GM18511 (cell line): ENCODE data around the gene SPHK1.
A peak's percentile ranks its signal among the peaks of the same experiment; 100 is the strongest.
"Not testable (repeated sequence)": the region's sequence is repeated elsewhere in the genome, so short reads cannot be mapped to it uniquely, and the experiment has no call there.

Experiments
- ATAC-seq: cut with Tn5 transposase; IDR thresholded peaks from one replicate; pipeline ENCODE4 v1.9.1; 2021; ENCODE audit warnings: mild to moderate bottlenecking, moderate library complexity; ENCODE audit not compliant: unreplicated experiment

SPHK1 gene, protein sequence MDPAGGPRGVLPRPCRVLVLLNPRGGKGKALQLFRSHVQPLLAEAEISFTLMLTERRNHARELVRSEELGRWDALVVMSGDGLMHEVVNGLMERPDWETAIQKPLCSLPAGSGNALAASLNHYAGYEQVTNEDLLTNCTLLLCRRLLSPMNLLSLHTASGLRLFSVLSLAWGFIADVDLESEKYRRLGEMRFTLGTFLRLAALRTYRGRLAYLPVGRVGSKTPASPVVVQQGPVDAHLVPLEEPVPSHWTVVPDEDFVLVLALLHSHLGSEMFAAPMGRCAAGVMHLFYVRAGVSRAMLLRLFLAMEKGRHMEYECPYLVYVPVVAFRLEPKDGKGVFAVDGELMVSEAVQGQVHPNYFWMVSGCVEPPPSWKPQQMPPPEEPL

DNA sequence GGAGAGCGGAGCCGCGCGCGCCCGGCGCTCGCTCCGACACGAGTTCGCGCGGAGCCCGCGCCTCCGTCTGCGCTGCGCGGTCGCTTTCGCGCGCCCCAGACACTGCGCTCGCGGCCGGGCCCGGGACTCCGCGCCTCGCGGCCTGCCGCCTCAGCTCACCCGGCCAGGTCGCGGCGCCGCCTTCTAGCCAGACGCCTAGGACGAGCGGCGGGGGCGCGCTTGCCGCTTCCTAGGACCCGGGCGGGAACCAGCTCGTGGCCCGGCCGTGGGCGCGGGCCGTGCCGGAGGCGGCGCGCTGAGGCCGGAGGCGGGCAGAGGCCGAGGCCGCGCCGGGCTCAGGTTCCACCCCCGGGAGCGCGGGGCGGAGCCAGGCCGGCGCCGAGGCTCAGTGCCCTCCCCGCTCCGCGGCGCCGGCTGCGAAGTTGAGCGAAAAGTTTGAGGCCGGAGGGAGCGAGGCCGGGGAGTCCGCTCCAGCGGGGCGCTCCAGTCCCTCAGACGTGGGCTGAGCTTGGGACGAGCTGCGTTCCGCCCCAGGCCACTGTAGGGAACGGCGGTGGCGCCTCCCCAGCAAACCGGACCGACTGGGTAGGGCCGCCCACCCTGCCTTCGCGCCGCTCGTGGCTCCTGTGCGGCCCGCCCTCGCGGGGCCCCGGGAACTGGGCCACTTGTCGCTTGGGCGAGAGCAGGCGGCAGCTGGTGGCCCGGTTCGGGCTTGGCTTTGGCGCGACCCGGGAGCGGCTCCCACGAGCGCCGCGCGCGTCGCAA is at the start of gene SPHK1:
Gene SPHK1 (plus strand): TSS at position 388 of the 765 bp plus-strand sequence. CDS start 1,036 bp downstream, outside the sequence.
- ATAC-seq, result peak; percentile 68

DNA sequence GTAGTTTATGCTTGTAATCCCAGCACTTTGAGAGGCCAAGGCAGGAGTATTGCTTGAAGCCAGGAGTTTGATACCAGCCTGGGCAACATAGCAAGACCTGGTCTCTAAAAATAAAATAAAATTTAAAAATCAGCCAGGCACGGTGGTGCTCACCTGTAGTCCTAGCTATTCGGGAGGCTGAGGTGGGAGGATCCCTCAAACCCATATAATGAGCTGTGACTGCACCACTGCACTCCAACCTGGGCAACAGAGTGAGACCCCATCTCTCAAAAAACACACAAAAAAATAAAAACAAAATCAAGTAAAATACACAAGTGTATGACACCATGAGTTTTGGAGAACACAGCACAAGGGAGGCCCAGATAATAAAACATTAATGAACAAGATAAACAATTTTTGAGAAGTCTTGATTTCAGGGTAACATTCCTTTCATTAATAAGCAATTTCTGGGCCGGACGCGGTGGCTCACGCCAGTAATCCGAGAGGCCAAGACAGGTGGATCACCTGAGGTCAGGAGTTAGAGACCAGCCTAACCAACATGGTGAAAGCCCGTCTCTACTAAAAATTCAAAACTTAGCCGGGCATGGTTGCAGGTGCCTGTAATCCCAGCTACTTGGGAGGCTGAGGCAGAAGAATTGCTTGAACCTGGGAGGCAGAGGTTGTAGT is 48.6 kb upstream of the SPHK1 start:
- ATAC-seq, result no peak

DNA sequence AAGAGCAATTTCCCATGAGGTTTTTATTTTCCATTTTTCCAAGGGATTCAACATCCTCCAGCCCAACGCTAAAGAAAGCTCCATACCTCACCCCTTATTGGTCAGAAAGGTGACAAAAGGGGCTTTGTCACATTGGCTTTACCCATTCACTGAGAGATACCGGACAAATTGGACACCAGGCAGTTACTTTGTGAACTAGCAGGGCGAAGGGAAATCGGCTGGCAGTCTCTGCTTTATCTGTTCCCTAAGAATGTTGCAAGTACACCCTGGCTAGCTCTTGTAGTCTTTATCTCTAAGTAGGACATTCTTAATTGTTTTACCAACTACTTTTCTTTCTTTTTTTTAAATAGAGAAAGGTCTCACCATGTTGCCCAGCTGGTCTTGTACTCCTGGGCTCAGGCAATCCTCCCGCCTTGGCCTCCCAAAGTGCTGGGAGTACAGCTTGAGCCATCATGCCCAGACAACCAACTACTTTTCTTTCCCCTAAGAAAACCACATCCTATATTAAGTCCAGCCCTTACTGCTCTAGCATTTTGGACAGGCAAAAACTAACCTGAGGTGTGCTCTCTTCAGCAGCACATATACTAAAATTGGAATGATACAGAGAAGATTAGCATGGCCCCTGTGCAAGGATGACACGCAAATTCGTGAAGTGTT is 47.5 kb upstream of the SPHK1 start:
- ATAC-seq, result no peak

DNA sequence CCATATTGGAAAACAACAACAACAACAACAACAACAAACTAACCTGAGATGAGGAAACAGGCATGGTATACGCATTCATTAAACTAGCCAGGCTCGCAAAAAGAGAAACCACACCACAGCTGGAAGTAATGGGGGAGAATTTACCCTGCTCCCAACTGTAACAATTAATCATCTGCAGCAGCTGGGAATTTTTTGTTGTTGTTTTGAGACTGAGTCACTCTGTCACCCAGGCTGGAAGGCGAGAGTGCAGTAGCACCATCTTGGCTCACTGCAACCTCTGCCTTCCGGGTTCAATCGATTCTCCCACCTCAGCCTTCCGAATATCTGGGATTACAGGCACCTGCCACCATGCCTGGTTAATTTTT is 47.0 kb upstream of the SPHK1 start:
- ATAC-seq, result no peak

DNA sequence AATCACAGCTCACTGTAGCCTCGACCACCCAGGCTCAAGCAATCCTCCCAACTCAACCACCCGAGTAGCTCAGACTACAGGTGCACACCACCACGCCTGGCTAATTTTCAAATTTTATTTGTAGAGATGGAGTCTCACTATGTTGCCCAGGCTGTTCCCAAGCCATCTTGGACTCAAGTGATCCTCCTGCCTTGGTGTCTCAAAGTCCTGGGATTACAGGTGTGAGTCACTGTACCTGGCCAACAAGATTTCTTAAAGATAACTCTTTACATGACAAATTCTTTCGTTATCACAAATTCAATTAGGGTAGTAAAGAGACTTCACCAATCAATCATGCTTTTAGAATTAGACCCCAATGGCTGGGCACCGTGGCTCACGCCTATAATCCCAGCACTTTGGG is 43.1 kb upstream of the SPHK1 start:
- ATAC-seq, result no peak

DNA sequence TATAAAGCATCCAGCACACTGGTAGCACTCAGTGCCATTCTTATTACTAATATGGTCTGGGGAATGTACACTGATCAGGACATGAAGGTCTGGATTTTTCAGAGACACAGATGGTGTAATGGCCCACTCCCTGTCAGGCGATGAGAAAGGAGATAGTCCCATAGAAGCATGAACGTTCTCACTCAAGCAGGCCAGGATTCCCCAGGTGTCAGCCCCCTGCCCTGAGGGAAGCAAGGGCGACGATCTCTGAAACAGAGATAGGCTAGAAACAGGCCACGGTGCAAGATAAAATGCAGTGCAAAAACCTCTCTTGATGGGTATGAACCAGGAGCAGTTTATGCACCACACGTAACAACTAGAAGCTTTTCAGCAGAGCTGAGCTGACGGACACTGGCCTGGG is 41.3 kb upstream of the SPHK1 start:
- no peak for ATAC-seq

DNA sequence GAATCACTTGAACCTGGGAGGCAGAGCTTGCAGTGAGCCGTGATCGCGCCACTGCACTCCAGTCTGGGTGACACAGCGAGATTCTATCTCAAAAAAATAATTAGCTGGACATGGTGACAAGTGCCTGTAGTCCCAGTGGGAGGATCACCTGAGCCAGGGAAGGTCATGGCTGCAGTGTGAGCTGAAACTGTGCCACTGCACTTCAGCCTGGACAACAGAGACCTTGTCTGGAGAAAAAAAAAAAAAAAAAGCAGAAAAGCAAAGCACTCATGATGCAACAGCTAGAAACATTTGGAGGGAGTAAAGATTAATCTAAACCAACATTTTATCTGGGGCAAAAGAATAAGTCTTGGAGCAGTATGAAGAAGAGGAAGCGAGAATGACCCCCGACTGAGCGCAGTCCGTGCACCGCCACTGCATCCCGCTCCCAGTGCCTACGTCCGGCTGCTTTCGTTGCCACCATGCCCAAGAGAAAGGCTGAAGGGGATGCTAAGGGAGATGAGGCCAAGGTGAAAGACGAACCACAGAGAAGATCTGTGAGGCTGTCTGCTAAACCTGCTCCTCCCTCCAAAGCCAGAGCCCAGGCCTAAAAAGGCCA is 38.9 kb upstream of the SPHK1 start:
- no peak for ATAC-seq

DNA sequence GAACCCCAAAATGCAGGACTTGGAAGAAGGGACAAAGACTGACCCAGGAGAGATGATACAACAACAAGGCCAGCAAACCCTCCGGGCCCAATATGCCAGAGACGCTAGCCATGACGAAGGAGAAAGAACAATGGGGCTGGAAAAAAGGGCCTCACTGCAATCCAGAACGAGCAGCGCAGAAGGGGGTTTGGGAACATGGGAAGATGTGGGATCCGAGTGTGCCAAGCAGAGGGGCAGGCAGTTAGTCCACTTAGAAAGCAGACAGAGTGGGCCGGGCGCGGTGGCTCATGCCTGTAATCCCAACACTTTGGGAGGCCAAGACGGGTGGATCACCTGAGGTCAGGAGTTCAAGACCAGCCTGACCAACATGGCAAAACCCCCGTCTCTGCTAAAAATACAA is 37.5 kb upstream of the SPHK1 start:
- not testable (repeated sequence) for ATAC-seq

DNA sequence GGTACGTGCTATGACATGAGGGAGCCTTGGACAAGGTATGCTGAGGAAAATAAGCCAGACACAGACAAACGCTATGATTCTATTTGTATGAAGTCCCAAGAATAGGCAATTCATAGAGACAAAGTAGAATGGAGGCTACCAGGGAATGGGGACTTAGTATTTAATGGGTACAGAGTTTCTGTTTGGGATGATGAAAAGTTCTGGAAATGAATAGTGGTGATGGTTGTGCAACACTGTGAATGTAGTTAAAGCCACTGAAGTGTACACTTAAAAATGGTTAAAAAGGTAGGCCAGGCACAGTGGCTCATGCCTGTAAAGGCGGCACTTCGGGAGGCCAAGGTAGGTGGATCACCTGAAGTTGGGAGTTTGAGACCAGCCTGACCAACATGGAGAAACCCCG is 33.9 kb upstream of the SPHK1 start:
- ATAC-seq, result no peak

DNA sequence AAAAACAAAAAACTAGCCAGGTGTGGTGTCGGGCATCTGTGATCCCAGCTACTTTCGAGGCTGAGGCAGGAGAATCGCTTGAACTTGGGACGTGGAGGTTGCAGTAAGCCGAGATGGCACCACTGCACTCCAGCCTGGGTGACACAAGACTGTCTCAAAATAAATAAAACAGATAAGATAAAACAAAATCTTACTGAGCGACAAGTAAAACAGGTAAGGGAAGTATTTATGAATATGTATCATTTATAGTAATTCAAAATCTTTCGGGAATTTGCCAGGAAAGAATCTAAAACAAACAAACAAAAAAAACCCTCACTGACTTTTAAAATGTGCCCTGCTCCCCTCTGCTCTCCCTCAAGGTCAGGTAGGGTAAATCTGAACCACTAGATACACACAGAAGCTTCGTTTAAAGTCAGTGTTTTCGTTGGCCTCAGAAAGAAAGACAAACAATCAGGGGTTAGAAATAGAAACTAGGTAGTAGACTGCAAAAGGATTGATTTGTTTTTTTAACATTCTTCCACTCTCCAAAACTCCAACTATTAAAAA is 32.8 kb upstream of the SPHK1 start:
- ATAC-seq, result no peak

DNA sequence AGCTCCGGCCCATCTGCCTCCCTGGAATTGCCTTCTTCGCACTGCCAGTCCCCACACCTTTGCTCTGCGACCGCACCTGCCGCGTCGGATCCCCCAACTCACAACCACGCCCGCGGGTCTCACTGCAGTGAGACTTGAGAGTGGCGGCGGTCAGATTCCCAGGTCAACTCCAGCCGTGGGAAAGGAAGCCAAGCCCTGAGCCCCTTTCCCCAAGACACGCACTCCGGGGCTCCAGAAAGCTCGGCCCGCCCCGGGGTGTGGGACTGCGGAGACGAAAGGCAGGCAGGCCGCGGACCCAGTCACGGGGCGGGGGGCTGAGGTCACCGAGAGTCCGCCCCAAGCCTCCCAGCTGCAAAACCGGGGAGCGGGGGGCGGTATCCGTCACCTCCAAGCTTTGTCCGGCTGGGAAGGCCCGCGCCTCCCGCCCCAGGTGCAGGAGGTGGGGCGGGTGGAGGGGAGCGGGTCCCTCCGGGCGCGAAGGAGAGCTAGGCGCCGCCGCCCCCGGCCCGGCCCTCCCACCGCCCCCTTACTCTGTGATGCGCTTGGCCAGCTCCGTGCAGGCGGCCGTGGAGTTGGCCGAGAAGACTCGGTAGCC is 31.3 kb upstream of the SPHK1 start:
- ATAC-seq, result peak; percentile 25

DNA sequence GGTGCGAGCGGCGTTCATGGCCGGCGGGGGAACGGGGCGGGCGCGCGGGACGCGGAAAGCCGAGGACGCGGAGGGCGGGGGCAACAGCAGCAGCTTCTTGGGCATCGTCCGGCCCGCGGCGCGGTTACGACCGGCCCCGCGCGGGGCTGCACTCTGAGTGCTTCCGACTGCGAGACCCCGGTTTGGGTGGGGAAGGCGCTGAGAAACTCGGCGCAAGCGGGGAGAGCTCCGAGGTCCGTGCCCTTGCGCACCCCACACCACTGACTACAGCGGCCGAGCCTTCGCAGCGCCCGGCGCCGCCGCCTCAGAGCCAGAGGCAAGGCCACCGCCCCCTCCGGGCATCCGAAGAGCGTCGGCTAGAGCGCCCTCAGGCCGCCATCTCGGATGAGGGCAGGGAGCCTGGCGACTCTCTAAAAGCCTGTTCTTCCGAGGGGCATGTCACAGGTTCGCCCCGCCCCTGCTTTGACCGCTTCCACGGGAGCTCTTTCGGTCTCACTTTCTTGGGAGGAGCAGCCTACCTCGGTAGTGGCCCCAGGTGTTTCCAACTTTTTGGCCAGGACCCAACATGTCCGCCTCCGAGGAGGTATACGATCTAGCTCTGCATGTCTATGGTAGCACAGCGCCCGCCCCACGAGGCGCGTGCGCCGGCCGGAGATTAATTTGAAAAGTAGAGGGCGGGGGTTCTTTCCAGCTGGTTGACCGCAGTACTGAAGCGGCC is 30.7 kb upstream of the SPHK1 start, which contains the start of gene PRPSAP1:
Gene PRPSAP1 (minus strand): TSS at position 318 of the 718 bp plus-strand sequence. CDS start 213 bp downstream, at position 105.
- peak; percentile 92 for ATAC-seq

DNA sequence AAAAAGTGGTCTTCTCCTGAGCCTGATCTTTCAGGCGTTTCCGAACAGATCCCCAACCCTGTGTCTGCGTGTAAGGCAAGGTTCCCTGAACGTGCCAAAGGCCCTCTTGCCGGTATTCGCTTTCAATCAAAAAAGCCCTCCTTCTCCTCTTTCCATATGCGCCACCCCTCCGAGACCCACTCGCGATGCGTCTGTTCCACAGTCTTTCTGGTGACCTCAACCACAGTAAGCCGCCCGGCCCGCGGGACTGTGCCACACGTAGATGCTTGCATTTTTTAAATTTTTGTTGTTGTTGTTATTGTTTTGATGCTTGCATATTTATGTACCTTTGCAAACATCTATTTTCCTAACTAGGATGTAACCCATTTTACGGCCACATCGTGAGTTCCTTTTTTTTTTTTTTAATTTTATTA is 30.1 kb upstream of the SPHK1 start:
- ATAC-seq, result no peak

DNA sequence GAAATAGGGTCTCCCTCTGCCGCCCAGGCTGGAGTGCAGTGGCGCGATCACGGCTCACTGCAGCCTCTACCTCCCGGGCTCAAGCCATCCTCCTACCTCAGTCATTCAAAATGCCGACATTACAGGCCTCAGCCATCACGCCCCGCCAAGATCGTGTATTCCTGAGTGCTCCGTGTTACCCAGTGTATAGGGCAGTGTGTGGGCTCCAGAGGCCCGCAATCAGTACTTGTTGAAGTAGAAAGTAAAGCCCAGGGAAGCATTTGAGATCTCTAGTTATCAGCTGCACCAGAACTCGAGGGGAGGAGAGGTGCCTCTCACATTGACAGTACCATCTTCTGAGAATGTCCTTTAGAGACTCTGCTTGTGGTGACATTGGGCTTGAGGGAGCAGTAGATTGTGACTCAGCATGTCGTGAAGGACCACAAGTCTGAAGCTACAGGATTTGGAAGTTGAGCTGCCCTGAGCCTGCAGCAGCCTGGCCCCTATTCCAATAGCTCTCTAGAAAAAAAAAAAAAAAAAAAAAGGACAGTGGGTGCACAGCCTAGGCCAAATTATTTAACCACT is 29.6 kb upstream of the SPHK1 start:
- no peak for ATAC-seq

DNA sequence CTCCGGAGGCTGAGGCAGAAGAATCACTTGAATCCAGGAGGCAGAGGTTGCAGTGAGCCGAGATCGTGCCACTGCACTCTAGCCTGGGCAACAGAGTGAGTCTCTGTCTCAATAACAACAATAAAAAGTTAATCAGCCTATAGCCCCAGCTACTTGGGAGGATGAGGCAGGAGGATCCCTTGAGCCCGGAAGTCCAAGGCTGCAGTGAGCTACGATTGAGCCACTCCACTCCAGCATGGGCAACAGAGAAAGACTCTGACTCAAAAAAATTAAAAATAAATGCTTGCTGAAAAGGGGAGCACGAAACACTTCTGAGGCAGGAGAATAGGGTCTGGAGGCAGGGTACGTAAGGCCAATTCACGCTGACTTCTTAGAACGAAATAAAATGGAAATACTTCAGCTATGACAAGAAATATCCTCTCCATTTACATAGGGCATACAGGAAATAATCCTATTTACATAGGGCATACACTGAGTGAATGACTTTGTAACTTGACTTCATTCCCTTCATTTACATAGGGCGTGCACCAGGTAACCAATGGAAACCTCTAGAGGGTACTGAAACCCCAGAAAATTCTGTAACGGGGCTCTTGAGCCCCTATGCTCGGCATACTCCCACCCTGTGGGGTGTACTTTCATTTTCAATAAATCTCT is 27.5 kb upstream of the SPHK1 start:
- no peak for ATAC-seq

DNA sequence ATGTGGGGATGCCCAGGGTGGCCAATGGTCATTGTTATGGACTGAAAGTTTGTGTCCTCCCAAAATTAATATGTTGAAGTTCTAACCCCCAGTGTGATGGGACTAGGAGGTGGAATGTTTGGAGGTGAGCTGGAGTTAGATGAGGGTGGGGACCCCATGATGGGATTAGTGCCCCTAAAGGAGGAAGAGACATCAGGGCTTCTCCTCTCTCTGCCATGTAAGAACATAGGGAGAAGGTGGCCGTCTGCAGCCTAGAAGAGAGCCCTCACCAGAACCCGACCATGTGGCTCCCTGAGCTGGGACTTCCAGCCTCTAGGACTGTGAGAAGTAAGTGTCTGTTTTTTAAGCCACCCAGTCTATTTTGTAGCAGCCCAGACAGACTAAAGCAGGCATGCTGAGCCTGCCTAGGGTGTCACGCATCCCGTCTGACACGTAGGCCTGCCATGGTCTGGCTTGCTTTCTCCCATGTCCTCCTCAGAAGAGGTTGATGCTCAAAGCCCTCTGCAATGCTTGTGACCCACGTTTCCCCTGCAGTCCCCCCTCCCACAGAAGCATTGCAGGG is 26.7 kb upstream of the SPHK1 start:
- ATAC-seq, result no peak

DNA sequence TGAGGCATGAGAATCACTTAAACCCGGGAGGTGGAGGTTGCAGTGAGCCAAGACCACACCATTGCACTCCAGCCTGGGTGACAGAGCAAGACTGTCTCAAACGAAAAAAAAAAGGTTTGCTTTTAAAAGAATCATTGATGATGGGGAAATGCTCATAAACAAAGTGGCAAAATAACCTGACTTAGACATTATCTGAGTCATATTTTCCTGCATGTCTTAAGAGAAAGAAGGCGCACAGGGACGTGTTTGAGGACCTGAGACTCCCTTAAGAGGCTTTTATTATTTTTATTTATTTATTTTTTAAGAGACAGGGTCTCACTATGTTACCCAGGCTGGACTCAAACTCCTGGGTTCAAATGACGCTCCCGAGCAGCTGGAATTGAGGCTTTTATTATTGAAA is 25.0 kb upstream of the SPHK1 start:
- no peak for ATAC-seq

DNA sequence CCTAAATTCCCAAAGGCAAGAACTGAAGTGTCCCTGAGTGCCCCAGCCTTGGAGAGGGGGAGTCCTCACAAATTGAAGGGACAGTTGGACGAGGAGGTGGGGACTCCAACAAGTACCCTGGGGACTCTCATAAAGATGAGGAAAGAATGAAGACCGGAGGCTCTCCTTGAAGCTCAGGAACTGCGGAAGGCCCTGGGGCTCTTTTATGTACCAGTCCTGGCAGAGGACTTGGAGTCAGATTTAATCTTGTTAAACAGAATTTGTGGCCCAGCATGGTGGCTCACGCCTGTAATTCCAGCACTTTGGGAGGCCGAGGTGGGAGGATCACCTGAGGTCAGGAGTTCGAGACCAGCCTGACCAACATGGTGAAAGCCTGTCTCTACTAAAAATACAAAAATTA is 24.6 kb upstream of the SPHK1 start:
- ATAC-seq, result not testable (repeated sequence)
